BLaER1 (cell line): ENCODE data around the gene MMP1.
"Not testable (repeated sequence)": the region's sequence is repeated elsewhere in the genome, so short reads cannot be mapped to it uniquely, and the experiment has no call there.

Experiments
- H3K27ac ChIP-seq: shearing (Covaris generic); formaldehyde crosslinking; 2 replicates; pipeline ENCODE4 v1.8.1; 2022
- H3K27me3 ChIP-seq: shearing (Covaris generic); formaldehyde crosslinking; 2 replicates; pipeline ENCODE4 v1.8.1; 2022
- H3K36me3 ChIP-seq: shearing (Covaris generic); formaldehyde crosslinking; 2 replicates; pipeline ENCODE4 v1.8.1; 2022
- H3K4me1 ChIP-seq: shearing (Covaris generic); formaldehyde crosslinking; 2 replicates; pipeline ENCODE4 v1.8.1; 2022
- H3K4me2 ChIP-seq: shearing (Covaris generic); formaldehyde crosslinking; 2 replicates; pipeline ENCODE4 v1.8.1; 2022
- H3K4me3 ChIP-seq: shearing (Covaris generic); formaldehyde crosslinking; 2 replicates; pipeline ENCODE4 v1.8.1; 2022
- H3K9ac ChIP-seq: shearing (Covaris generic); formaldehyde crosslinking; 2 replicates; pipeline ENCODE4 v1.8.1; 2022
- H3K9me3 ChIP-seq: shearing (Covaris generic); formaldehyde crosslinking; 2 replicates; pipeline ENCODE4 v1.8.1; 2022
- H4K20me1 ChIP-seq: shearing (Covaris generic); formaldehyde crosslinking; 2 replicates; pipeline ENCODE4 v1.8.1; 2022
- Cebpa-rat ChIP-seq: shearing (Covaris generic); IDR thresholded peaks from 2 replicates; pipeline ENCODE4 v1.8.1; 2022

The MMP1 gene

DNA sequence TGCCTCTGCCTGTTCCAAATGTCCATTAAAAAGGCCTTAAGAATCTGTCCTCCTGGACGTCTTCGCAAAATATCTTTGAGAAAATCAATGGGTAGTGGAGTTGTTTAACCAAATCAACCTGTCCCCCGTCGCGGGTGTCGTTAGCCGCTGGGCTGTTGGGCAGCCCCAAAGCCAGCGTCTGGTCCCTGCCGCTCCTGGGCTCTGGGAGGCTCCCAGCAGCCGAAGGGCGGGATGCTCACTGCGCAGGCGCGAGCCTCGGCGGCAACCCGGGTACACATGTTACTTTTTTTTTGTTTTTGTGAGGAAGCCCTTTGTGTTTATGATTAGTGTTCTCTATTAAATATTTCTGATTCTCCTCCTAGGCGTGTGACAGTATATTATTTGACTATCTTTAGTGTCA, 30.2 kb downstream of the MMP1 start:
- Histone ChIP-seq H3K9me3 (no peaks in the 10 kb centered on the region), H3K4me1 (no peaks in the 10 kb centered on the region), H4K20me1 (no peaks in the 10 kb centered on the region), H3K27ac (no peak overlapping the region), H3K4me2 (no peak overlapping the region), H3K36me3 (no peaks in the 10 kb centered on the region), H3K9ac (no peak overlapping the region), H3K4me3 (no peak overlapping the region), H3K27me3 (no peaks in the 10 kb centered on the region)
- TF ChIP-seq Cebpa-rat, result no peak

DNA sequence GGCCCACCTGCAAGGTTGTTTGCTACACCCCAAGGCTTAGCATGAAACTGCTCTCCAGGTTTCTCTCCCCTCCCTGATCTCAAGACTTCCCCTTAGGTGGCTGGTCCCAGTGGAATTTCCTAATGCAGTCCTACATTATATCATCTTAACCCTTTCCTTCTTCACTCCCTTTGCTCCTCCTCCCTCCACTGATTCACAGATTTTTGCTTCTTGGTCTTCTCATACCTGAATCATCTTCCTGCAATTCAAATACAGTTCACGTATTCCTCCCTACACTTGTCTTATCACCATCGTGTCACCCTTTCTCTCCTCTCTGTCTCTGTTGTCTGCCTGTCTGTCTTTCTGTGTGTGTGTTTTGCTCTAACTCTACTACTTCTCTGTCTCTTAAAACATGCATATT, 34.5 kb downstream of the MMP1 start:
- H4K20me1 ChIP-seq, result no peaks in the 10 kb centered on the region
- H3K27ac ChIP-seq, result no peak overlapping the region
- TF ChIP-seq Cebpa-rat, result no peak
- H3K27me3 ChIP-seq, result no peaks in the 10 kb centered on the region
- no peaks in the 10 kb centered on the region for H3K9me3 ChIP-seq
- no peaks in the 10 kb centered on the region for H3K4me1 ChIP-seq
- no peak overlapping the region for H3K9ac ChIP-seq
- no peaks in the 10 kb centered on the region for H3K36me3 ChIP-seq
- no peak overlapping the region for H3K4me3 ChIP-seq
- no peak overlapping the region for H3K4me2 ChIP-seq

DNA sequence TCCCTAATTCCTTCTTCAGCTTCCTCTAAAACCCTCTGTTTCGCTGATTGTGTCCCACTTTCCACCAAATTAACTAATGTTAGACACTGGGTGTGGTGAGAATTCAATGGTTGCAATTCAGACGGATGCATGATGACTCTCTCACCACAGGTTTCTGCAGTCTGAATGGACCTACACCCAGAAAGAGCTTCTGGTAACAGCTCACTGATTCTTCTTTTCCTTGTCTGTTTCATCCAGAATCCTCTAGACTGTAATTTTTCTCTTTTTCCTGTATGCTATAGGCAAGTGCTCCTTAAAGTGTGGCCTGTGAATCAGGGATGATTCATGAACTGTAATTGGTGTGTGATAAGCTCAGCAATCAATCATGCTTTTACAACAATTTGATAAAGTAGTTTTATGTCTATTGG, 35.6 kb downstream of the MMP1 start:
- Histone ChIP-seq H3K4me3 (no peak overlapping the region), H3K9ac (no peak overlapping the region), H3K27me3 (no peaks in the 10 kb centered on the region), H3K27ac (no peak overlapping the region), H3K4me2 (no peak overlapping the region), H3K9me3 (no peaks in the 10 kb centered on the region), H3K4me1 (peaks cover 8% of the 10 kb centered on the region), H3K36me3 (no peaks in the 10 kb centered on the region), H4K20me1 (no peaks in the 10 kb centered on the region)
- TF ChIP-seq Cebpa-rat, result no peak

DNA sequence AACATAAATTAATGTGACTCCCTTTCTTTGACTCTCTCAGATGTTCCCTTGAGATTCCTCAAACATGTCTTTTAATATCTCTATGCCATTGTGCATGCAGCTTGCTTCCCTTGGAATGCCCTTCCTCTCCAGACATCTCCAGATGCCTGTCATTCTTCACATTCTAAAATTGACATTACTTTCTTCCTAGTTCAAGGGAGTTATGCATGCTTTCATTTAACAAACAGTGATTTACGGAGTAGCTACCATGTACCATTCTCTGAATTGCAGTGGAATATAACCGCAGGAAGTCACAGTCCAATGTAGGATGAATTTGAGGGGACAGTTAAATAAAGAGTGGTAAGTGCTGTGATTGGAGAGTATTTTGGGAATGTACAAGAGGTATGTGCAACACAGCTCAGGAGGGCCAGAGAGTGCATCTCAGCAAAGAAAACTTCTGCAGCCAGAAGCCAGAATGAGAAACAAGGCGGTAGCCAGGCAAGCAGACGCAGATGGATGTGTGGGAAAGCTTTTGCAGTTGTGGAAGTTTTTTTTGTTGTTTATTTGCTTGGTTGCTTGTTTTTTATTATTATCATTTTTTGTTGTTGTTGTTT, 36.2 kb downstream of the MMP1 start:
- H3K27ac ChIP-seq, result no peak overlapping the region
- no peak overlapping the region for H3K4me3 ChIP-seq
- no peaks in the 10 kb centered on the region for H3K9me3 ChIP-seq
- H3K36me3 ChIP-seq, result no peaks in the 10 kb centered on the region
- no peak overlapping the region for H3K4me2 ChIP-seq
- TF ChIP-seq Cebpa-rat, result no peak
- H3K9ac ChIP-seq, result no peak overlapping the region
- no peaks in the 10 kb centered on the region for H4K20me1 ChIP-seq
- no peaks in the 10 kb centered on the region for H3K27me3 ChIP-seq
- H3K4me1 ChIP-seq, result peaks cover 9% of the 10 kb centered on the region

DNA sequence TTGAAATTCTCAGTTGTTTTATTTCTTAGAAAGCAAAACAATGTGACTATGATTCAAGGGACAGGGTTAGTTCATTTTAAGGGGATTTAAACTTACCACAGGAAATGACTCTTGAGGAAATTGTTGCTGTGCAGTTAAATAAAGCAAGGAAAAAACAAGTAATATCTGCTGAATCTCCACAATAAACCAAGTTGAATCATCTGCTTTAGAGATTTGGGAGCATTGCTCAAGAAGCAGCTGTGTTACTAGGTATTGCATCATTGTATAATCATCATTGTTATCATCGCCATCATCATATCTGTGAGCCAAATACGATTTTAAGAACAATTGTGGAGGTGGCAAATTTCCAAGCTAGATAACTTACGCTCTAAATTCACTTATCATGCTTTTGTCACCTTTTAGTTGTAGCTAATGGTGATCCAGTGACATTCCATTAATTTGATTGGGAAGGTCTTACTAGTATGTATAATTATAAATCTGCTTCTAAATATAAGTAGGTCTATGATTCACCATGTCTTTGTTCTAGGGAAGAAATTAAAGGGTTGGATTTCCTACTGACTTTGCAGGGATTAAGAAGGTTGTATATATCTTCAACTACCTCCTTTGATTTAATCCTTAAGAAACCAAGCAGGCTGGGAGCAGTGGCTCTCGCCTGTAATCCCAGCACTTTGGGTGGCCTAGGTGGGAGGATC, 37.5 kb downstream of the MMP1 start:
- TF ChIP-seq Cebpa-rat, result no peak
- Histone ChIP-seq H3K9me3 (no peaks in the 10 kb centered on the region), H3K36me3 (no peaks in the 10 kb centered on the region), H3K9ac (no peak overlapping the region), H3K4me1 (peaks cover 9% of the 10 kb centered on the region), H3K27me3 (no peaks in the 10 kb centered on the region), H4K20me1 (no peaks in the 10 kb centered on the region), H3K4me2 (no peak overlapping the region), H3K27ac (no peak overlapping the region), H3K4me3 (no peak overlapping the region)

DNA sequence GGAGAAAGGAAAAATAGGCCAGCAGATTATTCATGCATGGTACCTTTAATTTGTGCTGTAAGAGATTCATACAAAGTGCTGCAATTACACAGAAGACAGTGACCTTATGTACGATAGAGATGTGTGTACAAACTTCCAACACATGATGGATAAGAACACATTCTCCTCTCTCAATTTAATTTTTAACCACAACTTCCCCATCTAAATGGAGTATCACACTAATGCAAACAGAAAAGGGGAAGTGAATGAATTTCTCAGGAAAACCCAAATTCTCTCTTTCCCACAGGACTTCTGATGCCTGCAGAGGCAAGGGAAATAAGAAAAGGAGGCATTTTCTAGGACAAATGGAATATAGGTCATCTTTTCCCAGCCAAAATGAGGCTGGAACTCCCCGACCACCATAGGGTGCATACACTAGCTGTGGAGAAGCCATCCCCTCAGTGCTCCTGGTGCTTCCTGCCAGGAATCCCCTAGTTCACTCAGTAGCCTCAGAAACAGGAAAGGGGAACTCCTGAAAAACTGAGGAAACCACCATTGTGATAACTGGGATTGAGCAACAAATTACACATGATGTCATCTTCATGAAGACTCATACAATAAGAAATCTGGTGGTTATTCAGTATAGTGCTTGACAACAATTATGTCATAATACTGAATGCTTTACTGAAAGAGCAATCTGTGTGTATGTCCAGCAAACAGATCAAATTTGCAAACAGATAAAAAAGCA, 40.0 kb downstream of the MMP1 start:
- Histone ChIP-seq H3K27me3 (no peaks in the 10 kb centered on the region), H4K20me1 (no peaks in the 10 kb centered on the region), H3K4me2 (peak overlapping the region; percentile 10; the same call in 1 of the 2 replicates), H3K9ac (no peak overlapping the region), H3K27ac (no peak overlapping the region), H3K4me3 (no peak overlapping the region), H3K9me3 (no peaks in the 10 kb centered on the region), H3K36me3 (no peaks in the 10 kb centered on the region), H3K4me1 (peaks cover 9% of the 10 kb centered on the region)
- TF ChIP-seq Cebpa-rat, result no peak

DNA sequence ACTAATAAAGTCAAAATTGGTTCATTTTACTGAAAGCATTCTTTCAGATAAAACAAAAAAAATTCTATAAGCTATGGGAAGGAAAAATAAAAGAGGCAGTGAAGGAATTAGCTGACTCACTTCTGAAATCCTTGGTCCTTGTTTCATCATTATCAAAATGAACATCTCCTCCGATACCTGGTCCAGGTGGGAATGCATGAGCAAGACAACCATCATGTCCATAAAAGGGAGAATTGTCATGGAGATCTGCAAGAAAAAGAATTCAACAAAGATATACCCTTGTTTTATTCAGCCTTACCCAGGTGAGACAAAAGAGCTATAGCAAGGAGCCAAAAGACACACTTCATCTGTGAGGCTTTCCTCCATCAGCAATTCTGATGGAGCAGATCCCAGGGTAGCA, 44.7 kb downstream of the MMP1 start:
- Histone ChIP-seq H3K36me3 (no peaks in the 10 kb centered on the region), H3K9me3 (no peaks in the 10 kb centered on the region), H3K4me1 (peaks cover 9% of the 10 kb centered on the region), H3K4me3 (no peak overlapping the region), H3K27me3 (no peaks in the 10 kb centered on the region), H3K27ac (no peak overlapping the region), H4K20me1 (no peaks in the 10 kb centered on the region), H3K4me2 (no peak overlapping the region), H3K9ac (no peak overlapping the region)
- TF ChIP-seq Cebpa-rat, result no peak

DNA sequence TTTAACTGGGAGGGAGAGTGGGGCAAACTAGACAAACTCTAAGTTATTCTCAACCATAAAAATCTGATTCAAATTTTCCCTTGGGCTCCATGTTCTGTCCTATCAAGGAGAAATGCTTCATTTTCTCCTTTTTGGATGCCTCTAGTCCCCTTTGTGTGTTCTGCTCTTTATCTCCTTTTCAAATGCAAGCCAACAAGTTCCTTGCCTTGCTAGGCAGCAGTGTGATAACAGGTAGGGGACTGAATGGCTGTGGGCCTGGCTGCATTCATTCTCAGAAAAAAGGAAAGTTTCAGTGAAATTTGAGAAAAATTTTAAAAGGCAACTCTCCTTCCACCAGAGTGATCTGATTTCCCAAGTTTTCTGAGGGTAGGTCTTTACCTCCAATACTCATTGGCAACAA, 46.3 kb downstream of the MMP1 start:
- no peaks in the 10 kb centered on the region for H3K9me3 ChIP-seq
- H3K4me3 ChIP-seq, result no peak overlapping the region
- H3K4me2 ChIP-seq, result no peak overlapping the region
- H3K27me3 ChIP-seq, result no peaks in the 10 kb centered on the region
- H3K27ac ChIP-seq, result no peak overlapping the region
- no peaks in the 10 kb centered on the region for H3K4me1 ChIP-seq
- H4K20me1 ChIP-seq, result no peaks in the 10 kb centered on the region
- no peak overlapping the region for H3K9ac ChIP-seq
- no peak for TF ChIP-seq Cebpa-rat
- H3K36me3 ChIP-seq, result no peaks in the 10 kb centered on the region

DNA sequence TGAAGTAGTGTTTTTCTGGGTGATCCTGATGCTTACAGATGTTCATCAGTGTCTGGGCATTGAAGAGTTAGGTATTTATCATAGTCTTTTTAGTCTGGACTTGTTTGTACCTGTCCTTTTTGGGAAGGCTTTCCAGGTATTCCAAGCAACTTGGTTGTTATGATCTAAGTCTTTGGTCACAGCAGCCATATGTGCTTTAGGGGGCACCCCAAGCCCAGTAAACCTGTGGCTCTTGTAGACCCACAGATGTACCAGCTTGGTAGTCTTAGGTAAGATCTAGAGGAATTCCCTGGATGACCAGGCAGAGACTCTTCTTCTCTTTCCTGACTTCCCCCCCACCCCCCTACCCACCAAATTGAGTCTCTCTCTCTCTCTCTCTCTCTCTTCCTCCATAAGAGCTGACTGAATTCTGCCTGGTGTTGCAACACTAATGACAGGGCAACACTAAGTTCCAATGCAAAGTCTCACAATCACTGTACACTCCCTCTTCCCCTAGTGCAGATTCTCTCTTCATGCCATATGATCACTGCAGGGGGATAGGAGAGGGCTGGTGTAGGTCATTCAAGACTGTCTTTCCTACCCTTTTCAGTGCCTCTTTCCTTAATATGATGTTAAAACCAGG, 48.7 kb downstream of the MMP1 start:
- no peaks in the 10 kb centered on the region for H3K27me3 ChIP-seq
- H3K4me3 ChIP-seq, result no peak overlapping the region
- H3K4me1 ChIP-seq, result no peaks in the 10 kb centered on the region
- H3K27ac ChIP-seq, result no peak overlapping the region
- no peak overlapping the region for H3K9ac ChIP-seq
- H3K9me3 ChIP-seq, result no peaks in the 10 kb centered on the region
- no peaks in the 10 kb centered on the region for H4K20me1 ChIP-seq
- no peak for TF ChIP-seq Cebpa-rat
- H3K4me2 ChIP-seq, result no peak overlapping the region
- H3K36me3 ChIP-seq, result no peaks in the 10 kb centered on the region

DNA sequence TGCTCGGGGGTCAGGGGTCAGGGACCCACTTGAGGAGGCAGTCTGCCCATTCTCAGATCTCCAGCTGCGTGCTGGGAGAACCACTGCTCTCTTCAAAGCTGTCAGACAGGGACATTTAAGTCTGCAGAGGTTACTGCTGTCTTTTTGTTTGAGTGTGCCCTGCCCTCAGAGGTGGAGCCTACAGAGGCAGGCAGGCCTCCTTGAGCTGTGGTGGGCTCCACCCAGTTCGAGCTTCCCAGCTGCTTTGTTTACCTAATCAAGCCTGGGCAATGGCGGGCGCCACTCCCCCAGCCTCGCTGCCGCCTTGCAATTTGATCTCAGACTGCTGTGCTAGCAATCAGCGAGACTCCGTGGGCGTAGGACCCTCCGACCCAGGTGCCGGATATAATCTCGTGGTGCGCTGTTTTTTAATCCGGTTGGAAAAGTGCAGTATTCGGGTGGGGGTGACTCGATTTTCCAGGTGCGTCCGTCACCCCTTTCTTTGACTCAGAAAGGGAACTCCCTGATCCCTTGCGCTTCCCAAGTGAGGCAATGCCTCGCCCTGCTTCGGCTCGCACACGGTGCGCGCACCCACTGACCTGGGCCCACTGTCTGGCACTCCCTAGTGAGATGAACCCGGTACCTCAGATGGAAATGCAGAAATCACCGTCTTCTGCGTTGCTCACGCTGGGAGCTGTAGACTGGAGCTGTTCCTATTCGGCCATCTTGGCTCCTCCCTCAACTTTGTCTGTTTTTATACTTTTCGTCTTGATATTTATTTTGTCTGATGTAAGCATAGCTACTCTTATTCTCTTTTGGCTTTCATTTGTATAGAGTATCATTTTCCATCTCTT, 51.0 kb downstream of the MMP1 start:
- not testable (repeated sequence) for H3K9ac ChIP-seq, H3K27ac ChIP-seq

More for the DNA sequence above, 51.0 kb downstream of the MMP1 start:
- not testable (repeated sequence) for H3K4me3 ChIP-seq, H3K9me3 ChIP-seq, H4K20me1 ChIP-seq, H3K27me3 ChIP-seq, H3K36me3 ChIP-seq, H3K4me1 ChIP-seq, H3K4me2 ChIP-seq
